ENCODE measurements around the gene CAMKMT.

DNA sequence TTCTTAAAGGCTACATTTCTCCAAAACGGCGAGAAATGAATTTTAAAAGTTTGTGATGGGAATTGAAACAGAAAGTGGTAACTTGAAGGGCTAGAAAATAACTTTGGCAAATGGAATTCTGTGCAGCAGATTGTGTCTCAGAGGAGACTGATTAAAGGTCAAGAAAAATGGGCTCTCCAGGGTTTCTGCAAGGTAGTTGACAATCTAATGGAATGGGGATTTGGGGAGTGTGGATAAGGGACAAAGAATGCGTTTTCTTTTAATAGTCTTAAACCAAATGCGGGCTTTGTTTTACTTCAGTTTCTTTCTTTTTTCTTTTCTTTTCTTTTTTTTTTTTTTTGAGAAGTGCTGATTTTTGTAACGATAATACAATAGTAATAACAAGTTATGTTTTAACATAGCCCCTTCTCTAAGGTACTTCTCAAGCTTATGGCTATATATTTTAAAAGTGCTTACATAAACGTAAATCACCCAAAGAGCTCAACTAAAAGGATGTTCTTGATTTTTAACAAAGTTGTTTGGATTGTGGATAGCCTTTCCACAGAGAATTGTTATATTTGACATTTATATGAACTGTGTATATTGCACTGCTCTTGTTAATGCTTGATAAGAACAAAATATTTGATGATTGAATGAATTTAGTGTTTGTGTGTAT lies 36.6 kb downstream of the CAMKMT start:
- TF ChIP-seq TAF1 (IDR thresholded peaks at IDR 0.05; ENCODE audit: low read depth) = no peak
- TF ChIP-seq EP300 (IDR thresholded peaks at IDR 0.05; ENCODE audit: borderline replicate concordance) = no peak
- TF ChIP-seq, protein P1, sequence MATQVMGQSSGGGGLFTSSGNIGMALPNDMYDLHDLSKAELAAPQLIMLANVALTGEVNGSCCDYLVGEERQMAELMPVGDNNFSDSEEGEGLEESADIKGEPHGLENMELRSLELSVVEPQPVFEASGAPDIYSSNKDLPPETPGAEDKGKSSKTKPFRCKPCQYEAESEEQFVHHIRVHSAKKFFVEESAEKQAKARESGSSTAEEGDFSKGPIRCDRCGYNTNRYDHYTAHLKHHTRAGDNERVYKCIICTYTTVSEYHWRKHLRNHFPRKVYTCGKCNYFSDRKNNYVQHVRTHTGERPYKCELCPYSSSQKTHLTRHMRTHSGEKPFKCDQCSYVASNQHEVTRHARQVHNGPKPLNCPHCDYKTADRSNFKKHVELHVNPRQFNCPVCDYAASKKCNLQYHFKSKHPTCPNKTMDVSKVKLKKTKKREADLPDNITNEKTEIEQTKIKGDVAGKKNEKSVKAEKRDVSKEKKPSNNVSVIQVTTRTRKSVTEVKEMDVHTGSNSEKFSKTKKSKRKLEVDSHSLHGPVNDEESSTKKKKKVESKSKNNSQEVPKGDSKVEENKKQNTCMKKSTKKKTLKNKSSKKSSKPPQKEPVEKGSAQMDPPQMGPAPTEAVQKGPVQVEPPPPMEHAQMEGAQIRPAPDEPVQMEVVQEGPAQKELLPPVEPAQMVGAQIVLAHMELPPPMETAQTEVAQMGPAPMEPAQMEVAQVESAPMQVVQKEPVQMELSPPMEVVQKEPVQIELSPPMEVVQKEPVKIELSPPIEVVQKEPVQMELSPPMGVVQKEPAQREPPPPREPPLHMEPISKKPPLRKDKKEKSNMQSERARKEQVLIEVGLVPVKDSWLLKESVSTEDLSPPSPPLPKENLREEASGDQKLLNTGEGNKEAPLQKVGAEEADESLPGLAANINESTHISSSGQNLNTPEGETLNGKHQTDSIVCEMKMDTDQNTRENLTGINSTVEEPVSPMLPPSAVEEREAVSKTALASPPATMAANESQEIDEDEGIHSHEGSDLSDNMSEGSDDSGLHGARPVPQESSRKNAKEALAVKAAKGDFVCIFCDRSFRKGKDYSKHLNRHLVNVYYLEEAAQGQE (IDR thresholded peaks at IDR 0.05; ENCODE audit: low read depth) = no peak
- TF ChIP-seq, protein P2, sequence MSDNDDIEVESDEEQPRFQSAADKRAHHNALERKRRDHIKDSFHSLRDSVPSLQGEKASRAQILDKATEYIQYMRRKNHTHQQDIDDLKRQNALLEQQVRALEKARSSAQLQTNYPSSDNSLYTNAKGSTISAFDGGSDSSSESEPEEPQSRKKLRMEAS (IDR thresholded peaks at IDR 0.05) = no peak
- TF ChIP-seq YY1 (IDR thresholded peaks at IDR 0.05; ENCODE audit: low read depth) = no peak
- TF ChIP-seq TCF12 (IDR thresholded peaks at IDR 0.05; ENCODE audit: low read depth) = no peak
- no peak for TF ChIP-seq RAD21 (IDR thresholded peaks at IDR 0.05; ENCODE audit: low read depth)
- TF ChIP-seq, protein P3, sequence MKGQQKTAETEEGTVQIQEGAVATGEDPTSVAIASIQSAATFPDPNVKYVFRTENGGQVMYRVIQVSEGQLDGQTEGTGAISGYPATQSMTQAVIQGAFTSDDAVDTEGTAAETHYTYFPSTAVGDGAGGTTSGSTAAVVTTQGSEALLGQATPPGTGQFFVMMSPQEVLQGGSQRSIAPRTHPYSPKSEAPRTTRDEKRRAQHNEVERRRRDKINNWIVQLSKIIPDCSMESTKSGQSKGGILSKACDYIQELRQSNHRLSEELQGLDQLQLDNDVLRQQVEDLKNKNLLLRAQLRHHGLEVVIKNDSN (IDR thresholded peaks at IDR 0.05) = no peak
